A549 (cell line): Measurements from ENCODE around the gene C1orf50. TPM values are rescaled to one million over a fixed set of nuclear protein-coding genes. Genes with fewer than 3 reads are reported as not detected.

ENCODE experiments used
- ATAC-seq, 2 experiments: fragments of 200-7000 bp in 1 of 2; fragments of >200 bp in 1 of 2; cut with Nextera tagmentation in 1 of 2; cut with Tn5 transposase in 1 of 2; 3 replicates each; pipeline versions ENCODE4 v1.8.0 to v1.9.1; 2018 to 2020; ENCODE audit warnings: mild to moderate bottlenecking in 1 of 2, moderate library complexity in 1 of 2
- CTCF ChIA-PET: fragments of 300-600 bp; sonication (Branson Sonifier 250); formaldehyde crosslinking; extraction: SDS; loops from one replicate; lab custom pipeline; 2021; ENCODE audit warnings: antibody characterized with exemption, inconsistent platforms; lab: Yijun Ruan, JAX
- POLR2A ChIA-PET: fragments of 350-600 bp; formaldehyde crosslinking; extraction: SDS; loops from one replicate; lab custom pipeline; 2021; ENCODE audit warnings: antibody characterized with exemption, inconsistent platforms; lab: Yijun Ruan, JAX
- DNase-seq, 2 experiments: peaks; one replicate each; pipeline versions ENCODE4 v3.0.0 to v3.0.0-alpha.2; 2011 to 2016; ENCODE audit warnings: low read depth in 1 of 2, low spot score in 1 of 2
- FAIRE-seq: peaks from 2 replicates; lab custom pipeline; 2011; peaks lifted over from hg19 to GRCh38; lab: Jason Lieb, UNC
- H3K27ac ChIP-seq, 2 experiments: fragments of >200 bp; sonication (Bioruptor Twin); formaldehyde crosslinking; 3 replicates each; pipeline ENCODE4 v1.5.1; 2016 to 2017
- H3K4me1 ChIP-seq: fragments of >200 bp; sonication (Bioruptor Twin); formaldehyde crosslinking; 3 replicates; pipeline ENCODE4 v1.6.1; 2016
- H3K4me2 ChIP-seq: fragments of >200 bp; sonication (Bioruptor Twin); formaldehyde crosslinking; 3 replicates; pipeline ENCODE4 v1.6.1; 2016
- H3K4me3 ChIP-seq: fragments of >200 bp; sonication (Bioruptor Twin); formaldehyde crosslinking; 3 replicates; pipeline ENCODE4 v1.5.1; 2016
- H3K9me3 ChIP-seq: fragments of >200 bp; sonication (Bioruptor Twin); formaldehyde crosslinking; 3 replicates; pipeline ENCODE4 v1.6.1; 2016
- ATOH8 ChIP-seq: fragments of 250-450 bp; sonication (Bioruptor Pico); IDR thresholded peaks from 2 replicates; pipeline ENCODE4 v1.5.0; 2020; ENCODE audit warnings: low read depth, mild to moderate bottlenecking, moderate library complexity
- CBX2 ChIP-seq: fragments of 200-600 bp; sonication (generic); IDR thresholded peaks from 2 replicates; pipeline ENCODE4 v1.6.1; 2016; ENCODE audit warnings: low read depth, mild to moderate bottlenecking, borderline replicate concordance
- CBX8 ChIP-seq: fragments of 200-600 bp; sonication (generic); IDR thresholded peaks from 2 replicates; pipeline ENCODE4 v1.6.1; 2016
- CHD4 ChIP-seq: fragments of 200-600 bp; sonication (generic); IDR thresholded peaks from 2 replicates; pipeline ENCODE4 v1.6.1; 2016; ENCODE audit warnings: antibody characterized with exemption, mild to moderate bottlenecking, borderline replicate concordance
- CTCF ChIP-seq: fragments of >200 bp; sonication (Bioruptor Twin); formaldehyde crosslinking; IDR thresholded peaks from 3 replicates; pipeline ENCODE4 v1.5.1; 2016
- ELK1 ChIP-seq: fragments of 150-350 bp; IDR thresholded peaks from 2 replicates; pipeline ENCODE4 v1.6.1; 2014; ENCODE audit warnings: low read depth, mild to moderate bottlenecking, low read length
- HOXA7 ChIP-seq: fragments of 250-450 bp; sonication (Bioruptor Pico); IDR thresholded peaks from 2 replicates; pipeline ENCODE4 v1.5.0; 2020; ENCODE audit warnings: mild to moderate bottlenecking, moderate library complexity
- MAZ ChIP-seq: fragments of 150-350 bp; IDR thresholded peaks from 2 replicates; pipeline ENCODE4 v1.6.1; 2014; ENCODE audit warnings: antibody characterized with exemption, low read depth, low read length, borderline replicate concordance
- MYC ChIP-seq: IDR thresholded peaks from 2 replicates; pipeline ENCODE4 v1.6.1; 2012; ENCODE audit warnings: mild to moderate bottlenecking, inconsistent platforms, low read length, improper control_type of control experiment, borderline replicate concordance
- NFE2L2 ChIP-seq: fragments of 150-350 bp; conservative IDR thresholded peaks from 2 replicates; pipeline ENCODE4 v1.6.1; 2014; ENCODE audit warnings: low read length
- NR3C1 ChIP-seq: fragments of >200 bp; sonication (Bioruptor Twin); formaldehyde crosslinking; IDR thresholded peaks from 3 replicates; pipeline ENCODE4 v1.6.1; 2017
- PBX3 ChIP-seq: IDR thresholded peaks from 2 replicates; pipeline ENCODE4 v1.6.1; 2012
- RAD21 ChIP-seq, 2 experiments: fragments of >200 bp in 1 of 2; sonication (Bioruptor Twin) in 1 of 2; formaldehyde crosslinking in 1 of 2; IDR thresholded peaks in 1 of 2; conservative IDR thresholded peaks in 1 of 2; 2 replicates in 1 of 2; 3 replicates in 1 of 2; pipeline ENCODE4 v1.6.1; 2012 to 2018; ENCODE audit warnings: inconsistent platforms in 1 of 2
- RARB ChIP-seq: fragments of 250-450 bp; sonication (Bioruptor Pico); IDR thresholded peaks from 2 replicates; pipeline ENCODE4 v1.8.0; 2021; ENCODE audit warnings: mild to moderate bottlenecking, moderate library complexity
- SMC3 ChIP-seq: fragments of >200 bp; sonication (Bioruptor Twin); formaldehyde crosslinking; IDR thresholded peaks from 3 replicates; pipeline ENCODE4 v1.6.1; 2018; ENCODE audit warnings: inconsistent platforms
- ZFP36 ChIP-seq: fragments of 450-650 bp; IDR thresholded peaks from 2 replicates; pipeline ENCODE4 v1.6.1; 2014; ENCODE audit warnings: borderline replicate concordance; ENCODE audit not compliant: partially characterized antibody
- WGBS: methylation state at CpG from one replicate; pipeline ENCODE4 v1.1.6; 2017; ENCODE audit errors: missing lambda C conversion rate; 5-methylcytosine and 5-hydroxymethylcytosine counted together
- polyA plus RNA-seq, 4 experiments: library from polyadenylated mRNA; depleted of rRNA in 3 of 4; stranded (reverse); fragments of >200 nt; fragmentation: RNase III in 1 of 4; extraction: RNeasy Plus Mini Kit Qiagen cat#74134 plus additional on column Dnase treatment in 1 of 4; gene quantifications; 2 replicates in 3 of 4; 3 replicates in 1 of 4; pipeline ENCODE4 v1.2.3, GENCODE V29; 2011 to 2017
- TF ChIP-seq, protein P1 (sequence below): fragments of >200 bp; sonication (Bioruptor Twin); formaldehyde crosslinking; IDR thresholded peaks from 3 replicates; pipeline ENCODE4 v1.6.1; 2016

C1orf50 gene
- polyA plus RNA-seq, 2 of the 4 experiments (the other 2 are of a cell fraction) = 1.9 to 2.6 TPM

GRCh38 chr1:42774928-42775526 is 8.0 kb downstream of the C1orf50 start:
- ChIA-PET CTCF (no interaction called here), POLR2A (no interaction called here)
- DNase-seq = no peak
- 86% methylated on average over 4 of the region's 5 CpGs for WGBS
- H3K9me3 ChIP-seq = no peaks in the 10 kb centered on the region
- H3K4me3 ChIP-seq = no peak overlapping the region
- no peak overlapping the region for H3K27ac ChIP-seq
- TF ChIP-seq PBX3 = no peak
- no peak for TF ChIP-seq ELK1
- no peak for TF ChIP-seq SMC3
- no peak for TF ChIP-seq MYC
- TF ChIP-seq ATOH8 (CRISPR knock-in tag) = no peak
- TF ChIP-seq CBX2 = no peak
- TF ChIP-seq, protein P1, sequence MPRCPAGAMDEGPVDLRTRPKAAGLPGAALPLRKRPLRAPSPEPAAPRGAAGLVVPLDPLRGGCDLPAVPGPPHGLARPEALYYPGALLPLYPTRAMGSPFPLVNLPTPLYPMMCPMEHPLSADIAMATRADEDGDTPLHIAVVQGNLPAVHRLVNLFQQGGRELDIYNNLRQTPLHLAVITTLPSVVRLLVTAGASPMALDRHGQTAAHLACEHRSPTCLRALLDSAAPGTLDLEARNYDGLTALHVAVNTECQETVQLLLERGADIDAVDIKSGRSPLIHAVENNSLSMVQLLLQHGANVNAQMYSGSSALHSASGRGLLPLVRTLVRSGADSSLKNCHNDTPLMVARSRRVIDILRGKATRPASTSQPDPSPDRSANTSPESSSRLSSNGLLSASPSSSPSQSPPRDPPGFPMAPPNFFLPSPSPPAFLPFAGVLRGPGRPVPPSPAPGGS = no peak
- TF ChIP-seq ZFP36 = no peak
- no peaks in the 10 kb centered on the region for H3K4me1 ChIP-seq
- no peak overlapping the region for H3K4me2 ChIP-seq
- ATAC-seq = no peak
- FAIRE-seq = no peak

GRCh38 chr1:42776502-42776901 is 9.5 kb downstream of the C1orf50 start:
- no peak overlapping the region for H3K27ac ChIP-seq
- no peaks in the 10 kb centered on the region for H3K4me1 ChIP-seq
- DNase-seq (no peak), FAIRE-seq (no peak), ATAC-seq (no peak)
- TF ChIP-seq ATOH8 (CRISPR knock-in tag) = no peak
- TF ChIP-seq CHD4 = no peak
- no peak for TF ChIP-seq RARB (CRISPR knock-in tag)
- no peak for TF ChIP-seq MAZ
- no peak for TF ChIP-seq HOXA7
- TF ChIP-seq CBX8 = no peak
- TF ChIP-seq SMC3 = no peak
- no peak for TF ChIP-seq NFE2L2
- ChIA-PET CTCF (interaction anchor here (0.8 to 6.3 kb wide), 7 partner anchors 12 to 297 kb away, joined by 3 to 79 read pairs (median 5); no protein-coding TSS in a partner anchor), POLR2A (interaction anchor here (0.6 to 1.6 kb wide), 2 partner anchors 10 to 158 kb away, joined by 4 to 6 read pairs; partner anchors contain the start of genes C1orf50 and P3H1)
- H3K4me3 ChIP-seq = no peak overlapping the region
- H3K4me2 ChIP-seq = no peak overlapping the region
- WGBS = 93% methylated on average over 6 of the region's 6 CpGs
- H3K9me3 ChIP-seq = no peaks in the 10 kb centered on the region

- peak; percentile 81 to 83; a peak in 5 of 6 replicates for ATAC-seq
- Histone ChIP-seq H3K9me3 (no peaks in the 10 kb centered on the region), H3K4me3 (no peak overlapping the region), H3K4me2 (no peak overlapping the region), H3K4me1 (no peaks in the 10 kb centered on the region), H3K27ac (no peak overlapping the region)
- peak; percentile 74 to 82 for TF ChIP-seq RAD21 (conservative IDR thresholded peaks at IDR 0.05 in 1 of 2, IDR thresholded peaks at IDR 0.05 in 1 of 2)
- peak; percentile 64 for TF ChIP-seq SMC3
- TF ChIP-seq CTCF = peak; percentile 61
- no peak for TF ChIP-seq NR3C1
- POLR2A ChIA-PET = interaction anchor here (1.6 kb wide), 1 partner anchor 11 kb away, joined by 4 read pairs; the partner anchor contains the start of genes C1orf50 and P3H1
- CTCF ChIA-PET = interaction anchor here (0.7 to 6.3 kb wide), 20 partner anchors 9 to 307 kb away, joined by 3 to 79 read pairs (median 4); partner anchors contain the start of genes C1orf50, ERMAP, P3H1 and SVBP
- FAIRE-seq = no peak
- DNase-seq = peak; percentile 43 to 60
Observed at GRCh38 chr1:42777852-42778251, 10.8 kb downstream of the C1orf50 start.
